GM23338 (cell line): ENCODE measurements around the gene PVALEF. TPM values are rescaled to one million over a fixed set of nuclear protein-coding genes. Genes with fewer than 3 reads are reported as not detected.

Source experiments
- ATAC-seq: fragments of 200-7000 bp; cut with Tn5 transposase; 3 replicates; pipeline ENCODE4 v1.9.1; 2020
- DNase-seq: peaks from one replicate; pipeline ENCODE4 v3.0.0-alpha.2; 2015; ENCODE audit warnings: low spot score
- H2AFZ ChIP-seq: fragments of 200-600 bp; sonication (generic); 2 replicates; pipeline ENCODE4 v1.8.0; 2016; ENCODE audit warnings: antibody characterized with exemption, mild to moderate bottlenecking, moderate library complexity
- H3F3A ChIP-seq: fragments of 200-600 bp; sonication (generic); replicated peaks from 2 replicates; pipeline ENCODE4 v1.8.0; 2017; ENCODE audit warnings: antibody characterized with exemption, mixed run types, low read depth
- H3K27ac ChIP-seq: fragments of 200-600 bp; sonication (generic); 2 replicates; pipeline ENCODE4 v1.6.1; 2016; ENCODE audit warnings: low read depth
- H3K27me3 ChIP-seq: fragments of 200-600 bp; sonication (generic); 2 replicates; pipeline ENCODE4 v1.8.0; 2016; ENCODE audit warnings: mild to moderate bottlenecking, mixed run types, moderate library complexity; ENCODE audit not compliant: insufficient read depth
- H3K36me3 ChIP-seq: fragments of 200-600 bp; sonication (generic); 2 replicates; pipeline ENCODE4 v1.8.0; 2016; ENCODE audit warnings: mild to moderate bottlenecking; ENCODE audit not compliant: insufficient read depth
- H3K4me1 ChIP-seq: fragments of 200-600 bp; sonication (generic); 2 replicates; pipeline ENCODE4 v1.8.0; 2016; ENCODE audit warnings: mild to moderate bottlenecking, moderate library complexity; ENCODE audit not compliant: insufficient read depth
- H3K4me2 ChIP-seq: fragments of 200-600 bp; sonication (generic); 2 replicates; pipeline ENCODE4 v1.7.1; 2017; ENCODE audit warnings: mixed run types
- H3K4me3 ChIP-seq: fragments of 200-600 bp; sonication (generic); 2 replicates; pipeline ENCODE4 v1.6.1; 2016; ENCODE audit warnings: mixed run types
- H3K79me2 ChIP-seq: fragments of 200-600 bp; sonication (generic); replicated peaks from 2 replicates; pipeline ENCODE4 v1.8.0; 2017; ENCODE audit warnings: mild to moderate bottlenecking; ENCODE audit not compliant: insufficient read depth
- H3K9me2 ChIP-seq: fragments of 200-600 bp; sonication (generic); 2 replicates; pipeline ENCODE4 v1.8.0; 2017; ENCODE audit not compliant: insufficient read depth
- H4K20me1 ChIP-seq: fragments of 200-600 bp; sonication (generic); replicated peaks from 2 replicates; pipeline ENCODE4 v1.8.0; 2017; ENCODE audit warnings: mild to moderate bottlenecking; ENCODE audit not compliant: insufficient read depth
- H3K27ac Mint-ChIP-seq: 2 replicates; pipeline ENCODE4 v1.8.0; 2020; ENCODE audit warnings: inconsistent platforms, mild to moderate bottlenecking, moderate library complexity, mixed read lengths
- H3K27me3 Mint-ChIP-seq: 3 replicates; pipeline ENCODE4 v1.8.0; 2022; ENCODE audit warnings: low read depth, mild to moderate bottlenecking, moderate library complexity, mixed read lengths, inconsistent platforms; ENCODE audit not compliant: insufficient read depth, poor library complexity
- H3K36me3 Mint-ChIP-seq: 3 replicates; pipeline ENCODE4 v1.8.0; 2021; ENCODE audit warnings: low read depth, mild to moderate bottlenecking, inconsistent platforms, moderate library complexity, mixed read lengths
- H3K4me1 Mint-ChIP-seq: 3 replicates; pipeline ENCODE4 v1.8.0; 2020; ENCODE audit warnings: mild to moderate bottlenecking, inconsistent platforms, mixed read lengths
- H3K4me3 Mint-ChIP-seq: 3 replicates; pipeline ENCODE4 v1.8.0; 2021; ENCODE audit warnings: moderate library complexity, mild to moderate bottlenecking, inconsistent platforms, mixed read lengths
- H3K9me3 Mint-ChIP-seq: 3 replicates; pipeline ENCODE4 v1.8.0; 2020; ENCODE audit warnings: moderate library complexity, mild to moderate bottlenecking, inconsistent platforms, mixed read lengths
- EZH2 ChIP-seq: fragments of 200-600 bp; sonication (generic); IDR thresholded peaks from one replicate; pipeline ENCODE4 v1.8.0; 2017; ENCODE audit warnings: antibody characterized with exemption, mild to moderate bottlenecking, low read depth; ENCODE audit not compliant: unreplicated experiment
- EZH2phosphoT487 ChIP-seq: fragments of 200-600 bp; sonication (generic); IDR thresholded peaks from one replicate; pipeline ENCODE4 v1.8.1; 2018; ENCODE audit warnings: antibody characterized with exemption; ENCODE audit not compliant: unreplicated experiment
- NANOG ChIP-seq: IDR thresholded peaks from 2 replicates; pipeline ENCODE4 v1.6.1; 2016; ENCODE audit warnings: antibody characterized with exemption, borderline replicate concordance
- POLR2AphosphoS5 ChIP-seq: IDR thresholded peaks from 2 replicates; pipeline ENCODE4 v1.6.1; 2016; ENCODE audit warnings: antibody characterized with exemption, low read depth
- STAT1 ChIP-seq: IDR thresholded peaks from one replicate; pipeline ENCODE4 v1.6.1; 2016; ENCODE audit warnings: antibody characterized with exemption; ENCODE audit not compliant: unreplicated experiment
- ZNF114 ChIP-seq: fragments of 250-450 bp; sonication (Bioruptor Pico); IDR thresholded peaks from 2 replicates; pipeline ENCODE4 v1.5.0; 2020; ENCODE audit warnings: mild to moderate bottlenecking, moderate library complexity
- polyA plus RNA-seq: library from polyadenylated mRNA; unstranded; fragments of >200 nt; fragmentation: Nextera tagmentation; extraction: Ambion mirVana; gene quantifications from 2 replicates; pipeline ENCODE4 v1.2.1, GENCODE V29; 2016
- total RNA-seq: library from RNA; depleted of rRNA; stranded (reverse); fragments of >200 nt; shearing (Covaris generic); gene quantifications from 2 replicates; pipeline ENCODE4 v1.2.3, GENCODE V29; 2014
- TF ChIP-seq, protein P1 (sequence below), 2 experiments: fragments of 200-600 bp in 1 of 2; sonication (generic) in 1 of 2; conservative IDR thresholded peaks; 2 replicates each; pipeline versions ENCODE4 v1.5.1 to v1.6.1; 2016 to 2017; ENCODE audit warnings: antibody characterized with exemption in 2 of 2, low read depth in 2 of 2, mild to moderate bottlenecking in 2 of 2, moderate library complexity in 1 of 2
- TF ChIP-seq, protein P2 (sequence below): IDR thresholded peaks from 2 replicates; pipeline ENCODE4 v1.6.1; 2016; ENCODE audit warnings: antibody characterized with exemption
- TF ChIP-seq, protein P3 (sequence below): IDR thresholded peaks from one replicate; pipeline ENCODE4 v1.6.1; 2018; ENCODE audit warnings: antibody characterized with exemption; ENCODE audit not compliant: unreplicated experiment

Gene PVALEF
- total and polyA plus RNA-seq, 2 experiments from 2014 or later: not detected

DNA sequence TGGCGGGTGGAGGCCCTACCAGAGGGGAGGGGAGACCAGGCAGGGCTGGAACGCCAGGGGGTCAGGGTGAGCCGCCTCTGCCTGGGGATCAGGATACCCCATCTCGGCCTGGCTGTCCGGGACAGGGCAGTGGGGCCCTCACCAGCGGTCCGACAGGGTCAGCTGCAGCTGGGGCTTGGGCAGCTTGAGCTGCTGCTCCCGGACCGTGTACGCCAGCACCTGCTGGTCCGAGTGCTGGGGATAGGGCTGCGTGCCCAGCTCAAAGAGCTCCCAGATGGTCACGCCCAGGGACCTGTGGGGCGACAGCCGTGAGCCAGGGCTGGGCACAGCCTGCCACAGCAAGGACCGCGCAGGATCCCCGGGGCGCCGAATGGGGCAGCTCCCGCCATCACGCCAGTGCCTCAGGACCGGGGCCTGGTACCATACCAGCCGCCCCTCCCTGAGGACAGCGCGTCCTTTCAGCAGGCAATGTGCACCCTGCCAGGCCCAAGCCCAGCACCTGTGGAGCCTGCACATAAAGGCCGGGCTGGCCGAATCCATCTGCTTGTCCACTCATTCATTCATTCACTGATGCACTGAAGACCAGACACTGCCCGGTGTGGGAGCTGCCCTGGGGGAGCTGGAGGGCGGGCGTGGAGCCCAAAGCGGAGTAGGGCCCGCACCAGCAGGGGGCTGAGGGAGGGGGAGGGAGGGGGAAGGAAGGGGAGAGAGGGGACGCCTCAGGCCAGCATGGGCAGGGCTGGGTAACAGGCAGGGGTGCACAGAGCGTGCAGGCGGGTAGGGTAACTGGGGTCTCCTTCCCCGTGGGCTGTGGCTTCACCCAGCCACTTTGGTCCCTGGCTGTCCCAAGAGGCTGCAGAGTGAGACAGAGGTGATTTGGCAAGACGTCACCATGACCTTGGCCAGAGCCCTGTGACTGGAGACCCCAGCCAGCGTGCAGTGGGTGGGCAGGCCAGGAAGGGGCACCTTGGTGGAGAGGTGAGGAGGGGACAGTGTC lies 42.0 kb upstream of the PVALEF start:
- H3F3A ChIP-seq: no peaks in the 10 kb centered on the region
- H2AFZ ChIP-seq: no peak overlapping the region
- no peaks in the 10 kb centered on the region for H3K36me3 Mint-ChIP-seq
- ATAC-seq (no peak), DNase-seq (no peak)
- H3K4me1 Mint-ChIP-seq: no peaks in the 10 kb centered on the region
- no peak overlapping the region for H3K4me2 ChIP-seq
- no peaks in the 10 kb centered on the region for H3K9me2 ChIP-seq
- H3K27ac ChIP-seq: no peak overlapping the region
- no peaks in the 10 kb centered on the region for H3K79me2 ChIP-seq
- H3K9me3 Mint-ChIP-seq: no peaks in the 10 kb centered on the region
- no peak overlapping the region for H3K27ac Mint-ChIP-seq
- H3K27me3 Mint-ChIP-seq: peaks cover 9% of the 10 kb centered on the region
- no peak overlapping the region for H3K4me3 Mint-ChIP-seq
- TF ChIP-seq ZNF114 (CRISPR knock-in tag): no peak
- TF ChIP-seq, protein P1, sequence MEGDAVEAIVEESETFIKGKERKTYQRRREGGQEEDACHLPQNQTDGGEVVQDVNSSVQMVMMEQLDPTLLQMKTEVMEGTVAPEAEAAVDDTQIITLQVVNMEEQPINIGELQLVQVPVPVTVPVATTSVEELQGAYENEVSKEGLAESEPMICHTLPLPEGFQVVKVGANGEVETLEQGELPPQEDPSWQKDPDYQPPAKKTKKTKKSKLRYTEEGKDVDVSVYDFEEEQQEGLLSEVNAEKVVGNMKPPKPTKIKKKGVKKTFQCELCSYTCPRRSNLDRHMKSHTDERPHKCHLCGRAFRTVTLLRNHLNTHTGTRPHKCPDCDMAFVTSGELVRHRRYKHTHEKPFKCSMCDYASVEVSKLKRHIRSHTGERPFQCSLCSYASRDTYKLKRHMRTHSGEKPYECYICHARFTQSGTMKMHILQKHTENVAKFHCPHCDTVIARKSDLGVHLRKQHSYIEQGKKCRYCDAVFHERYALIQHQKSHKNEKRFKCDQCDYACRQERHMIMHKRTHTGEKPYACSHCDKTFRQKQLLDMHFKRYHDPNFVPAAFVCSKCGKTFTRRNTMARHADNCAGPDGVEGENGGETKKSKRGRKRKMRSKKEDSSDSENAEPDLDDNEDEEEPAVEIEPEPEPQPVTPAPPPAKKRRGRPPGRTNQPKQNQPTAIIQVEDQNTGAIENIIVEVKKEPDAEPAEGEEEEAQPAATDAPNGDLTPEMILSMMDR (conservative IDR thresholded peaks at IDR 0.05; ENCODE audit: low read depth in 2 of 2): no peak
- TF ChIP-seq EZH2: no peak
- no peak for TF ChIP-seq EZH2phosphoT487
- TF ChIP-seq NANOG: no peak
- TF ChIP-seq, protein P2, sequence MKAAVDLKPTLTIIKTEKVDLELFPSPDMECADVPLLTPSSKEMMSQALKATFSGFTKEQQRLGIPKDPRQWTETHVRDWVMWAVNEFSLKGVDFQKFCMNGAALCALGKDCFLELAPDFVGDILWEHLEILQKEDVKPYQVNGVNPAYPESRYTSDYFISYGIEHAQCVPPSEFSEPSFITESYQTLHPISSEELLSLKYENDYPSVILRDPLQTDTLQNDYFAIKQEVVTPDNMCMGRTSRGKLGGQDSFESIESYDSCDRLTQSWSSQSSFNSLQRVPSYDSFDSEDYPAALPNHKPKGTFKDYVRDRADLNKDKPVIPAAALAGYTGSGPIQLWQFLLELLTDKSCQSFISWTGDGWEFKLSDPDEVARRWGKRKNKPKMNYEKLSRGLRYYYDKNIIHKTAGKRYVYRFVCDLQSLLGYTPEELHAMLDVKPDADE: no peak
- no peak for TF ChIP-seq POLR2AphosphoS5
- TF ChIP-seq, protein P3, sequence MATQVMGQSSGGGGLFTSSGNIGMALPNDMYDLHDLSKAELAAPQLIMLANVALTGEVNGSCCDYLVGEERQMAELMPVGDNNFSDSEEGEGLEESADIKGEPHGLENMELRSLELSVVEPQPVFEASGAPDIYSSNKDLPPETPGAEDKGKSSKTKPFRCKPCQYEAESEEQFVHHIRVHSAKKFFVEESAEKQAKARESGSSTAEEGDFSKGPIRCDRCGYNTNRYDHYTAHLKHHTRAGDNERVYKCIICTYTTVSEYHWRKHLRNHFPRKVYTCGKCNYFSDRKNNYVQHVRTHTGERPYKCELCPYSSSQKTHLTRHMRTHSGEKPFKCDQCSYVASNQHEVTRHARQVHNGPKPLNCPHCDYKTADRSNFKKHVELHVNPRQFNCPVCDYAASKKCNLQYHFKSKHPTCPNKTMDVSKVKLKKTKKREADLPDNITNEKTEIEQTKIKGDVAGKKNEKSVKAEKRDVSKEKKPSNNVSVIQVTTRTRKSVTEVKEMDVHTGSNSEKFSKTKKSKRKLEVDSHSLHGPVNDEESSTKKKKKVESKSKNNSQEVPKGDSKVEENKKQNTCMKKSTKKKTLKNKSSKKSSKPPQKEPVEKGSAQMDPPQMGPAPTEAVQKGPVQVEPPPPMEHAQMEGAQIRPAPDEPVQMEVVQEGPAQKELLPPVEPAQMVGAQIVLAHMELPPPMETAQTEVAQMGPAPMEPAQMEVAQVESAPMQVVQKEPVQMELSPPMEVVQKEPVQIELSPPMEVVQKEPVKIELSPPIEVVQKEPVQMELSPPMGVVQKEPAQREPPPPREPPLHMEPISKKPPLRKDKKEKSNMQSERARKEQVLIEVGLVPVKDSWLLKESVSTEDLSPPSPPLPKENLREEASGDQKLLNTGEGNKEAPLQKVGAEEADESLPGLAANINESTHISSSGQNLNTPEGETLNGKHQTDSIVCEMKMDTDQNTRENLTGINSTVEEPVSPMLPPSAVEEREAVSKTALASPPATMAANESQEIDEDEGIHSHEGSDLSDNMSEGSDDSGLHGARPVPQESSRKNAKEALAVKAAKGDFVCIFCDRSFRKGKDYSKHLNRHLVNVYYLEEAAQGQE: no peak
- no peak for TF ChIP-seq STAT1
- no peaks in the 10 kb centered on the region for H3K4me1 ChIP-seq
- no peaks in the 10 kb centered on the region for H3K27me3 ChIP-seq
- H3K36me3 ChIP-seq: no peaks in the 10 kb centered on the region
- H3K4me3 ChIP-seq: no peak overlapping the region
- H4K20me1 ChIP-seq: no peaks in the 10 kb centered on the region
